22Rv1 (cell line): ENCODE data around the gene RAD51B.

ENCODE experiments used
- H3K27ac ChIP-seq: fragments of 450-650 bp; 2 replicates; pipeline ENCODE4 v1.5.1; 2017
- ZFX ChIP-seq: fragments of 450-650 bp; IDR thresholded peaks from 2 replicates; pipeline ENCODE4 v1.6.1; 2017; ENCODE audit warnings: antibody characterized with exemption, borderline replicate concordance
- TF ChIP-seq, protein P1 (sequence below): fragments of 450-650 bp; IDR thresholded peaks from 2 replicates; pipeline ENCODE4 v1.5.1; 2017; ENCODE audit warnings: mild to moderate bottlenecking

The RAD51B gene

DNA sequence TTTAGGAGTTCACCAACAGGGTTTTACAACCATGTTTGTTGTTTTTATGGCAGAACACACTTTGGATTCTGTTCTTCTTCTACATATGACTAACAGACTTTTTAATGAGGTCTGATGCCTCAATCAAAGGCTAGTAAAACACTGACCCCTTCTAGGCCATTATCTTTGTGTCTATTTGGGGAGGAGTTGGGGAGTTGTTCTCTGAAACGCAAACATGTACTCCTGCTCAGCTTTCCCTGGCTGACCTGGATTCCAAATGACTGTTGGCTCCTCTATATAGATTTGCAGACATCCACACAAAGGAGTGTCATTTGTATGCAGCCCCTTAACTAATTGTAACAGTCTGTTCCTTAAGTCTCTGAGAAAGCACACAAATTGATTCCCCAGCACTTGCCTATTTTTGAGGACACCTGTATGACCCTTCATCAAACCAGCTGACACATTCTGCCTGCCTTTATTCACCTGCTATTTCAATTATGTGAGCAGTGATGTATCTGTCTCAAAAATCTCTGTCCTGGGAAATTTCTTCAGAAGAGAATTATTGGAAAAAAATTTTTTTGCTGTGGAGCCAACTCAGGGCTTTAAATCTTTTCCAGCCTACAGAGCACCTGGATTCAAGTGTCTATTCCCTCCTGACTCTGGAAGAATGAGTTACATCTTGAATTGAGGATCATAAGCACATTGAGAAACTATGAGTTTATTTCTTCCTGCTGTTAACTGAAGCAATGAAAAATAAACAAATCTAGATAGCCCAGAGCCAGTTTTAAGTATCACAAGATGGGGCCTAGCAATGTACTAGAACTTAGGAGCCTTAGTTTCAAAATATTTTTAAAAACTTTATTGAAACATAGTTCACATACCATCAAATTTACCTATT lies 417.2 kb downstream of the RAD51B start:
- H3K27ac ChIP-seq: no peak overlapping the region
- TF ChIP-seq, protein P1, sequence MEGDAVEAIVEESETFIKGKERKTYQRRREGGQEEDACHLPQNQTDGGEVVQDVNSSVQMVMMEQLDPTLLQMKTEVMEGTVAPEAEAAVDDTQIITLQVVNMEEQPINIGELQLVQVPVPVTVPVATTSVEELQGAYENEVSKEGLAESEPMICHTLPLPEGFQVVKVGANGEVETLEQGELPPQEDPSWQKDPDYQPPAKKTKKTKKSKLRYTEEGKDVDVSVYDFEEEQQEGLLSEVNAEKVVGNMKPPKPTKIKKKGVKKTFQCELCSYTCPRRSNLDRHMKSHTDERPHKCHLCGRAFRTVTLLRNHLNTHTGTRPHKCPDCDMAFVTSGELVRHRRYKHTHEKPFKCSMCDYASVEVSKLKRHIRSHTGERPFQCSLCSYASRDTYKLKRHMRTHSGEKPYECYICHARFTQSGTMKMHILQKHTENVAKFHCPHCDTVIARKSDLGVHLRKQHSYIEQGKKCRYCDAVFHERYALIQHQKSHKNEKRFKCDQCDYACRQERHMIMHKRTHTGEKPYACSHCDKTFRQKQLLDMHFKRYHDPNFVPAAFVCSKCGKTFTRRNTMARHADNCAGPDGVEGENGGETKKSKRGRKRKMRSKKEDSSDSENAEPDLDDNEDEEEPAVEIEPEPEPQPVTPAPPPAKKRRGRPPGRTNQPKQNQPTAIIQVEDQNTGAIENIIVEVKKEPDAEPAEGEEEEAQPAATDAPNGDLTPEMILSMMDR: no peak
- TF ChIP-seq ZFX: no peak

DNA sequence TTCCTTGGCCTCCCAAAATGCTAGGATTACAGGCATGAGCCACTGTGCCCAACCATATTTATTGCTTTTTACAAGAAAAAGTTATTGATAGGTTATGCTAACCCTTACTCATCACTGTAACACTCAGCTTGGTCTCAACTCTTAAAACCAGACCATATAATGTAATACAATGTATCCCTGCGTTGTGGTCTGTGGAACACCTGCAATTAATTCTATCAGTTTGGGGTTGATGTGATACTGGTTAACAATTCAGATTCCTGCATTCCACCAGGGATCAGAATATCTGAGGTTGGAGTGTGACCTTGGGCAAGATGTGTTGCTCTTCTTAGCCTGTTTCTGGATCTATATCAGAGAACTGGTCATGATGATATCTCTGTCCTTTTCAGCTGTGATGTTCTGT lies 419.0 kb downstream of the RAD51B start:
- TF ChIP-seq, protein P1: no peak
- TF ChIP-seq ZFX: no peak

DNA sequence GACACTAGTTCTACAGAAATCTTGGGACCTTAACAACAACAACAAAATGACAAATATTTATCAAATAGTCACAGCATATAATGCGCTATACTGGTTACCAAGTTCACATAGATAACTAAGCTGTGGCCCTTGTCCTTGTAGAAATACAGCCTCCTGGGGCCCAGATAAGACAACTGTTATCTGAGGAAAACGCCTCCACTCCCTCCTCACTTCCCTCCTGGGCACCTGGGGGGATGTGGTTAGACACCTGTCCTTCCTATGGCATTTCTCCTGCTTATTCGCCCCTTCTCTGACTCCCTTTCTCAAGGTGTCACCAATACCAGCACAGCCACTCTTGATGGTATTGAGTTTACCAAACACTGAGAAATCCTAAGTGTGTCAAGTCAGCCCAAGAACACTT lies 419.4 kb downstream of the RAD51B start:
- no peak for TF ChIP-seq ZFX
- TF ChIP-seq, protein P1: no peak
- H3K27ac ChIP-seq: no peak overlapping the region

More for the DNA sequence above, 419.0 kb downstream of the RAD51B start:
- H3K27ac ChIP-seq: no peak overlapping the region

DNA sequence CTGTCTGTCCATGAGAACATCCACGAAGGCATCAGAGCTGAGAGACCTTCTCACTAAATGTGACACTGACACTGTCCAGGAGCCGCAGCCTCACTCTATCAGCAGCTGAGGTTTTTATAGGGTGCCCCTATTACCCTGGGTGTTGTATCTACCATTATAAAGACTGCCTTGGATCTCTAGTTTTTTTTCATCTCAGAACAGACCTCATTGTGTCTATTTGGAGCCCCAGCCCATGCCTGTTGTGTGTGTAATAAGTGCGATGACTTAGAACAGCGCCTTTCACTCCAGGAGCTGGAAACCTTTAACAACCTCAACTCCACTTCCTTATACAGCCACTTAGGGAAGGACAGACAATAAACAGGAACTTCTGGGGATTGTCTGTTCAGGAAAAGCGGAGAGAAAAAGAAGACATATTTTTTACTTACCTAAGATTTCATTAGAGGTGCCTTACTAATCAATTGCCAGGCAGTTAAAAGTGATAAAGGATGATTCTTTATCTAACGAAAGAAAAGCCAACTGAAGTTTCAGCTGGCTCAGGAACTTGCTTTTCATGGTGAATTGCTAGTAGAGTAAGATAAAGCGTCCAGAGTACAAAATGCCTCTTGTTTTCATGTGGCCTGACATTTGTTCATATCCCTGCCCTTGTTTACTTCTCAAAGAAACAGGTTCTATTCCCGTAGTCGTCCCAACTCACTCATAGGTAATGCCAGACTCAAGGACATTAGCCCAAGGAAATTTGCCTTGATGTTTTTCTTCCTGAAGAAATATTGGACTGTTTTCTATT lies 420.6 kb downstream of the RAD51B start:
- no peak overlapping the region for H3K27ac ChIP-seq
- TF ChIP-seq, protein P1: no peak
- TF ChIP-seq ZFX: no peak

DNA sequence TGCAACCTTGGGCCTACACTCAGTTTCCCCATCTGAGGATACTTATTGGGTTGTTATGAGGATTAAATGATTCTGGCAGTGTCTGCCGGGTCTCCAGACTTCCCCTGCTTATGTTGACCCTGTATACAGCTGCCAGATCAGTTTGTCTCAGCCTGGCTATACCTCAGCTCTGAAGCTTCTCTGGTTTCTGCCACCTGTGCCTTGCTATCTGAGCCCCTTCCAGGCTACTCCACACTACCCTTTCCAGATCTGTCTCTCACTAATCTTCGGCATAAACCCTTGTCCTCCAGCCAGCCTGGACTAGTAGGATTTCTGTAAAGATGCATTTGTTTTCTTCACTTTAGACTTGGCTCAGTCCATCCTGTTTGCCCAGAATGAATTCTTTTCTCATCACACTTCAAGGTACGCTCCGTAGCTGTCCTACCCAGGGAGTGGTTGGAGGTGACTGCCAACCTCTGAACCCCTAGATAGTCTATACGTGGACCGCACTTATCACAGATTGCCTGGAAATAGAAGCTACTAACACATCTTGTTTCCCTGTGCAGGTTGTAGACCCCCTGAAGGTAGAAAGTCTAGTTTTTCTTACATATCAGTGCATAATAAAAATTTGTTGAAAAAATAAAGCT lies 422.4 kb downstream of the RAD51B start:
- no peak overlapping the region for H3K27ac ChIP-seq
- TF ChIP-seq, protein P1: no peak
- TF ChIP-seq ZFX: no peak

DNA sequence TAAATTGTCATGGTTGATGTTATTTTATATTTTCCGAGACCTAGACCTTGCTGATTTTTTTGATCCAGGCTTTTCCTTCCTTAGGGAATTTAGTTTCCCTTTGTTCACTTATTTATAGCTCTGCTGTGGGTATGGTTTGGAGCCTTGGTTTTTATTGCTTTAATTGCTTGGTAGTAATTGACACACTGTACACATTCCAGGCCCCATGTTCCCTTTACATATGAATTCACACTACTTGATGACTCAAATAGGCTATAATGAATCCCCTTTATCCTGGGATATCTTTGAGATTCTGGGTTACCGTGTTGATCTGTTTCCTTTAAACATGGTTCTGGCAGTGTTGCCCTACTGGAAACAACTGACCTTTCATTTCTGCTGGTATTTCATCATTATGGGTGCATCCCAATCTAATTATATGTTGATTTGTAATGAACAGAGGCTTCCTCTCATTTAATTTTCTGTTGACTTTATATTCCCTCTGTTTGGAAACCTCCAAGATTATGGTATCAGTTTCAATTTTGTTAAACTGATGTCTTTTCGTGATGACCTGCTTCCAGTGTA lies 424.0 kb downstream of the RAD51B start:
- TF ChIP-seq, protein P1: no peak
- TF ChIP-seq ZFX: no peak
- H3K27ac ChIP-seq: no peak overlapping the region
